ENCODE results near the gene RENBP. TPM values are rescaled to one million over a fixed set of nuclear protein-coding genes. Genes with fewer than 3 reads are reported as not detected.
A peak's percentile ranks its signal among the peaks of the same experiment; 100 is the strongest.

Gene RENBP
- total and polyA plus RNA-seq, 2 donors, result 4.4 to 12.1 TPM

- Histone ChIP-seq H3K27ac (ENCODE audit: low read depth) (no peak within 1 kb of the TSS), H3K4me1 (ENCODE audit: insufficient read depth) (no peaks in the 10 kb centered on the region), H3K36me3 (ENCODE audit: insufficient read depth) (no peaks in the 10 kb centered on the region), H3K4me3 (ENCODE audit: low read depth, low read length) (no peak within 1 kb of the TSS)
- WGBS, result 40% methylated on average over 26 of the region's 26 CpGs
- no peak for DNase-seq (ENCODE audit: extremely low spot score)
These were observed 40.2 kb downstream of the RENBP start, which contains the start of gene AVPR2 for GRCh38 chrX:153903991-153904957. Gene AVPR2, plus strand, starts transcription at chrX:153904673. Its CDS starts 473 bp downstream, at chrX:153905146.

GRCh38 chrX:153903238-153903980, 41.0 kb downstream of the RENBP start:
- Histone ChIP-seq H3K4me1 (ENCODE audit: insufficient read depth) (no peaks in the 10 kb centered on the region), H3K27ac (ENCODE audit: low read depth) (no peak overlapping the region), H3K4me3 (ENCODE audit: low read depth, low read length) (no peak overlapping the region), H3K36me3 (ENCODE audit: insufficient read depth) (no peaks in the 10 kb centered on the region)
- DNase-seq (ENCODE audit: extremely low spot score), result no peak
- WGBS, result 62% methylated on average over 18 of the region's 18 CpGs

- Histone ChIP-seq H3K36me3 (ENCODE audit: insufficient read depth) (no peaks in the 10 kb centered on the region), H3K4me1 (ENCODE audit: insufficient read depth) (no peaks in the 10 kb centered on the region), H3K27ac (ENCODE audit: low read depth) (no peak overlapping the region), H3K4me3 (ENCODE audit: low read depth, low read length) (no peak overlapping the region)
- DNase-seq (ENCODE audit: extremely low spot score), result no peak
- 67% methylated on average over 10 of the region's 10 CpGs for WGBS
These were observed 42.1 kb downstream of the RENBP start for GRCh38 chrX:153902385-153902784.

- WGBS, result 71% methylated on average over 8 of the region's 8 CpGs
- Histone ChIP-seq H3K27ac (ENCODE audit: low read depth) (no peak overlapping the region), H3K36me3 (ENCODE audit: insufficient read depth) (no peaks in the 10 kb centered on the region), H3K4me1 (ENCODE audit: insufficient read depth) (no peaks in the 10 kb centered on the region), H3K4me3 (ENCODE audit: low read depth, low read length) (no peak overlapping the region)
- no peak for DNase-seq (ENCODE audit: extremely low spot score)
These were observed 42.7 kb downstream of the RENBP start for GRCh38 chrX:153901753-153902140.

- H3K36me3 ChIP-seq (ENCODE audit: insufficient read depth), result no peaks in the 10 kb centered on the region
- no peak overlapping the region for H3K4me3 ChIP-seq (ENCODE audit: low read depth, low read length)
- H3K4me1 ChIP-seq (ENCODE audit: insufficient read depth), result no peaks in the 10 kb centered on the region
- DNase-seq (ENCODE audit: extremely low spot score), result no peak
- 25% methylated on average over 26 of the region's 26 CpGs for WGBS
- H3K27ac ChIP-seq (ENCODE audit: low read depth), result no peak overlapping the region
These were observed 43.4 kb downstream of the RENBP start for GRCh38 chrX:153900831-153901752.

GRCh38 chrX:153897899-153898298, 46.5 kb downstream of the RENBP start:
- H3K4me1 ChIP-seq (ENCODE audit: insufficient read depth), result no peaks in the 10 kb centered on the region
- no peak overlapping the region for H3K27ac ChIP-seq (ENCODE audit: low read depth)
- no peak overlapping the region for H3K4me3 ChIP-seq (ENCODE audit: low read depth, low read length)
- DNase-seq (ENCODE audit: extremely low spot score), result no peak
- H3K36me3 ChIP-seq (ENCODE audit: insufficient read depth), result no peaks in the 10 kb centered on the region

GRCh38 chrX:153889123-153889522, 55.3 kb downstream of the RENBP start:
- no peaks in the 10 kb centered on the region for H3K4me1 ChIP-seq (ENCODE audit: insufficient read depth)
- 96% methylated on average over 6 of the region's 6 CpGs for WGBS
- no peak overlapping the region for H3K27ac ChIP-seq (ENCODE audit: low read depth)
- DNase-seq (ENCODE audit: extremely low spot score), result no peak
- no peak overlapping the region for H3K4me3 ChIP-seq (ENCODE audit: low read depth, low read length)
- no peaks in the 10 kb centered on the region for H3K36me3 ChIP-seq (ENCODE audit: insufficient read depth)

- Histone ChIP-seq H3K27ac (ENCODE audit: low read depth) (no peak overlapping the region), H3K4me3 (ENCODE audit: low read depth, low read length) (no peak overlapping the region), H3K36me3 (ENCODE audit: insufficient read depth) (no peaks in the 10 kb centered on the region), H3K4me1 (ENCODE audit: insufficient read depth) (no peaks in the 10 kb centered on the region)
- no peak for DNase-seq (ENCODE audit: extremely low spot score)
- WGBS, result 55% methylated on average over 6 of the region's 6 CpGs
These were observed 56.1 kb downstream of the RENBP start for GRCh38 chrX:153888344-153888743.

GRCh38 chrX:153887385-153887784, 57.1 kb downstream of the RENBP start:
- H3K4me3 ChIP-seq (ENCODE audit: low read depth, low read length), result no peak overlapping the region
- 68% methylated on average over 8 of the region's 8 CpGs for WGBS
- no peak for DNase-seq (ENCODE audit: extremely low spot score)
- no peaks in the 10 kb centered on the region for H3K36me3 ChIP-seq (ENCODE audit: insufficient read depth)
- H3K27ac ChIP-seq (ENCODE audit: low read depth), result no peak overlapping the region
- H3K4me1 ChIP-seq (ENCODE audit: insufficient read depth), result no peaks in the 10 kb centered on the region

GRCh38 chrX:153886915-153887314, 57.5 kb downstream of the RENBP start:
- Histone ChIP-seq H3K27ac (ENCODE audit: low read depth) (no peak overlapping the region), H3K36me3 (ENCODE audit: insufficient read depth) (no peaks in the 10 kb centered on the region), H3K4me3 (ENCODE audit: low read depth, low read length) (no peak overlapping the region), H3K4me1 (ENCODE audit: insufficient read depth) (no peaks in the 10 kb centered on the region)
- 28% methylated on average over 13 of the region's 13 CpGs for WGBS
- no peak for DNase-seq (ENCODE audit: extremely low spot score)

GRCh38 chrX:153885968-153886903, 58.2 kb downstream of the RENBP start, which contains the start of gene L1CAM:
Gene L1CAM, minus strand, starts transcription at chrX:153886173. Its CDS starts 10,337 bp downstream, at chrX:153875836.
- H3K27ac ChIP-seq (ENCODE audit: low read depth), result no peak within 1 kb of the TSS

More at GRCh38 chrX:153885968-153886903, 58.2 kb downstream of the RENBP start, which contains the start of gene L1CAM:
- WGBS, result 2% methylated on average over 84 of the region's 94 CpGs
- Histone ChIP-seq H3K4me1 (ENCODE audit: insufficient read depth) (no peaks in the 10 kb centered on the region), H3K36me3 (ENCODE audit: insufficient read depth) (no peaks in the 10 kb centered on the region), H3K4me3 (ENCODE audit: low read depth, low read length) (peak within 1 kb of the TSS; percentile 22)
- no peak for DNase-seq (ENCODE audit: extremely low spot score)

Data from urinary bladder (tissue), 4 donors.